ENCODE data around the gene GTF3C5.

Gene GTF3C5

GRCh38 chr9:132991351-132992300, 39.2 kb upstream of the GTF3C5 start:
- TF ChIP-seq GATA2 (IDR thresholded peaks at IDR 0.05; ENCODE audit: low read depth, low read length) (no peak), GATA3 (IDR thresholded peaks at IDR 0.05; ENCODE audit: low read depth, low read length) (no peak)

GRCh38 chr9:132993511-132993939, 37.3 kb upstream of the GTF3C5 start:
- no peak for TF ChIP-seq GATA3 (IDR thresholded peaks at IDR 0.05; ENCODE audit: low read depth, low read length)
- TF ChIP-seq GATA2 (IDR thresholded peaks at IDR 0.05; ENCODE audit: low read depth, low read length) = no peak

- TF ChIP-seq GATA3 (IDR thresholded peaks at IDR 0.05; ENCODE audit: low read depth, low read length) (no peak), GATA2 (IDR thresholded peaks at IDR 0.05; ENCODE audit: low read depth, low read length) (no peak)
Measured at GRCh38 chr9:132994410-132995120, 36.2 kb upstream of the GTF3C5 start.

- TF ChIP-seq GATA2 (IDR thresholded peaks at IDR 0.05; ENCODE audit: low read depth, low read length) (no peak), GATA3 (IDR thresholded peaks at IDR 0.05; ENCODE audit: low read depth, low read length) (no peak)
Measured at GRCh38 chr9:132995121-132995420, 35.7 kb upstream of the GTF3C5 start.

GRCh38 chr9:132995879-132996278, 34.9 kb upstream of the GTF3C5 start:
- TF ChIP-seq GATA2 (IDR thresholded peaks at IDR 0.05; ENCODE audit: low read depth, low read length) = no peak
- no peak for TF ChIP-seq GATA3 (IDR thresholded peaks at IDR 0.05; ENCODE audit: low read depth, low read length)

GRCh38 chr9:132996526-132996925, 34.3 kb upstream of the GTF3C5 start:
- TF ChIP-seq GATA2 (IDR thresholded peaks at IDR 0.05; ENCODE audit: low read depth, low read length) (no peak), GATA3 (IDR thresholded peaks at IDR 0.05; ENCODE audit: low read depth, low read length) (no peak)

- TF ChIP-seq GATA2 (IDR thresholded peaks at IDR 0.05; ENCODE audit: low read depth, low read length) (no peak), GATA3 (IDR thresholded peaks at IDR 0.05; ENCODE audit: low read depth, low read length) (no peak)
Measured at GRCh38 chr9:132997591-132997990, 33.2 kb upstream of the GTF3C5 start.

- TF ChIP-seq GATA2 (IDR thresholded peaks at IDR 0.05; ENCODE audit: low read depth, low read length) (no peak), GATA3 (IDR thresholded peaks at IDR 0.05; ENCODE audit: low read depth, low read length) (no peak)
Measured at GRCh38 chr9:132998831-132999635, 31.8 kb upstream of the GTF3C5 start.

- TF ChIP-seq GATA2 (IDR thresholded peaks at IDR 0.05; ENCODE audit: low read depth, low read length) (no peak), GATA3 (IDR thresholded peaks at IDR 0.05; ENCODE audit: low read depth, low read length) (no peak)
Measured at GRCh38 chr9:133002147-133003070, 28.4 kb upstream of the GTF3C5 start.

- TF ChIP-seq GATA2 (IDR thresholded peaks at IDR 0.05; ENCODE audit: low read depth, low read length) (no peak), GATA3 (IDR thresholded peaks at IDR 0.05; ENCODE audit: low read depth, low read length) (no peak)
Measured at GRCh38 chr9:133003071-133003461, 27.7 kb upstream of the GTF3C5 start.

GRCh38 chr9:133003671-133004090, 27.1 kb upstream of the GTF3C5 start:
- no peak for TF ChIP-seq GATA3 (IDR thresholded peaks at IDR 0.05; ENCODE audit: low read depth, low read length)
- TF ChIP-seq GATA2 (IDR thresholded peaks at IDR 0.05; ENCODE audit: low read depth, low read length) = no peak

- no peak for TF ChIP-seq GATA3 (IDR thresholded peaks at IDR 0.05; ENCODE audit: low read depth, low read length)
- no peak for TF ChIP-seq GATA2 (IDR thresholded peaks at IDR 0.05; ENCODE audit: low read depth, low read length)
Measured at GRCh38 chr9:133004091-133004998, 26.5 kb upstream of the GTF3C5 start.

Data from SH-SY5Y (cell line).